Liver (tissue), 9 donors: ENCODE results near the gene SPI1. TPM values are rescaled to one million over a fixed set of nuclear protein-coding genes. Genes with fewer than 3 reads are reported as not detected.
A peak's percentile ranks its signal among the peaks of the same experiment; 100 is the strongest.

Experiments used
- DNase-seq: peaks from one replicate; pipeline ENCODE4 v3.0.0-alpha.2; 2017; ENCODE audit warnings: low spot score
- H3K27ac ChIP-seq, 2 donors: one replicate each; pipeline ENCODE4 v1.7.0; 2013; ENCODE audit warnings: inconsistent platforms in 2 of 2, low read length in 2 of 2, control low read depth in 1 of 2, low read depth in 1 of 2, mild to moderate bottlenecking in 1 of 2
- H3K27me3 ChIP-seq, 4 donors: one replicate each; pipeline versions ENCODE4 v1.6.1 to v1.7.0; 2013; ENCODE audit warnings: low read length in 3 of 4, inconsistent platforms in 1 of 4, mild to moderate bottlenecking in 1 of 4, moderate library complexity in 1 of 4; ENCODE audit not compliant: control insufficient read depth in 4 of 4, insufficient read depth in 4 of 4
- H3K36me3 ChIP-seq, 4 donors: one replicate each; pipeline versions ENCODE4 v1.6.1 to v1.7.0; 2013; ENCODE audit warnings: low read length in 3 of 4, mild to moderate bottlenecking in 3 of 4, low read depth in 1 of 4, moderate library complexity in 1 of 4; ENCODE audit not compliant: control insufficient read depth in 4 of 4, insufficient read depth in 3 of 4
- H3K4me1 ChIP-seq, 4 donors: one replicate each; pipeline versions ENCODE4 v1.6.1 to v1.7.0; 2013; ENCODE audit warnings: low read length in 3 of 4, mild to moderate bottlenecking in 3 of 4, moderate library complexity in 1 of 4; ENCODE audit not compliant: control insufficient read depth in 4 of 4, insufficient read depth in 4 of 4
- H3K4me3 ChIP-seq, 3 donors: one replicate each; pipeline versions ENCODE4 v1.6.1 to v1.7.0; 2013; ENCODE audit warnings: low read length in 3 of 3, control low read depth in 1 of 3, low read depth in 1 of 3, mild to moderate bottlenecking in 1 of 3
- H3K9ac ChIP-seq, 2 donors: one replicate each; pipeline ENCODE4 v1.7.0; 2013; ENCODE audit warnings: low read length in 2 of 2, mild to moderate bottlenecking in 2 of 2, moderate library complexity in 2 of 2, control low read depth in 1 of 2, low read depth in 1 of 2
- H3K9me3 ChIP-seq, 4 donors: one replicate each; pipeline versions ENCODE4 v1.6.1 to v1.7.0; 2013; ENCODE audit warnings: low read length in 3 of 4; ENCODE audit not compliant: control insufficient read depth in 4 of 4
- CTCF ChIP-seq: fragments of 150-350 bp; IDR thresholded peaks from 2 replicates; pipeline ENCODE4 v1.5.1; 2017; ENCODE audit warnings: improper control_type of control experiment, low read depth, low read length; ENCODE audit not compliant: missing input control
- EGR1 ChIP-seq, 2 donors: IDR thresholded peaks; 2 replicates each; pipeline ENCODE4 v1.6.1; 2016 to 2018; ENCODE audit warnings: antibody characterized with exemption in 2 of 2, low read depth in 2 of 2
- FOXA1 ChIP-seq: IDR thresholded peaks from 2 replicates; pipeline ENCODE4 v1.6.1; 2016; ENCODE audit warnings: antibody characterized with exemption
- FOXA2 ChIP-seq: IDR thresholded peaks from 2 replicates; pipeline ENCODE4 v1.6.1; 2016; ENCODE audit warnings: antibody characterized with exemption
- GABPA ChIP-seq, 2 donors: IDR thresholded peaks in 1 of 2; conservative IDR thresholded peaks in 1 of 2; 2 replicates each; pipeline ENCODE4 v1.6.1; 2016; ENCODE audit warnings: antibody characterized with exemption in 2 of 2, mild to moderate bottlenecking in 1 of 2, moderate library complexity in 1 of 2
- HNF4A ChIP-seq, 2 donors: conservative IDR thresholded peaks; 2 replicates each; pipeline ENCODE4 v1.6.1; 2016; ENCODE audit warnings: antibody characterized with exemption in 2 of 2, mild to moderate bottlenecking in 2 of 2
- HNF4G ChIP-seq: IDR thresholded peaks from 2 replicates; pipeline ENCODE4 v1.6.1; 2016; ENCODE audit warnings: antibody characterized with exemption
- JUND ChIP-seq, 2 donors: IDR thresholded peaks; 2 replicates each; pipeline ENCODE4 v1.6.1; 2016; ENCODE audit warnings: antibody characterized with exemption in 2 of 2
- NR2F2 ChIP-seq: IDR thresholded peaks from 2 replicates; pipeline ENCODE4 v1.6.1; 2016; ENCODE audit warnings: antibody characterized with exemption
- RAD21 ChIP-seq, 2 donors: IDR thresholded peaks; 2 replicates each; pipeline ENCODE4 v1.6.1; 2016; ENCODE audit warnings: antibody characterized with exemption in 2 of 2, mild to moderate bottlenecking in 2 of 2
- REST ChIP-seq: IDR thresholded peaks from 2 replicates; pipeline ENCODE4 v1.6.1; 2016; ENCODE audit warnings: antibody characterized with exemption, mild to moderate bottlenecking
- RXRA ChIP-seq, 2 donors: IDR thresholded peaks; 2 replicates each; pipeline ENCODE4 v1.6.1; 2017 to 2018; ENCODE audit warnings: antibody characterized with exemption in 2 of 2, mild to moderate bottlenecking in 1 of 2
- SP1 ChIP-seq: IDR thresholded peaks from 2 replicates; pipeline ENCODE4 v1.6.1; 2018; ENCODE audit warnings: antibody characterized with exemption, mild to moderate bottlenecking
- TAF1 ChIP-seq: conservative IDR thresholded peaks from 2 replicates; pipeline ENCODE4 v1.6.1; 2016; ENCODE audit warnings: antibody characterized with exemption, mild to moderate bottlenecking
- YY1 ChIP-seq: IDR thresholded peaks from 2 replicates; pipeline ENCODE4 v1.6.1; 2016; ENCODE audit warnings: antibody characterized with exemption, mild to moderate bottlenecking
- ZBTB33 ChIP-seq: IDR thresholded peaks from 2 replicates; pipeline ENCODE4 v1.6.1; 2016; ENCODE audit warnings: antibody characterized with exemption
- WGBS: extraction: QIAGEN DNeasy Blood & Tissue Kit; methylation state at CpG from one replicate; pipeline ENCODE4 v1.1.7; 2013; 5-methylcytosine and 5-hydroxymethylcytosine counted together
- polyA plus RNA-seq, 2 donors: library from polyadenylated mRNA; stranded (reverse) in 1 of 2; unstranded in 1 of 2; fragments of 200-250 nt in 1 of 2; fragments of >200 nt in 1 of 2; fragmentation: Nextera tagmentation in 1 of 2; extraction: Ambion mirVana in 1 of 2; gene quantifications; one replicate each; pipeline versions ENCODE4 v1.2.1 to v1.2.3, GENCODE V29; 2013 to 2015
- total RNA-seq, 2 donors: library from RNA; depleted of rRNA; stranded (reverse); fragments of >200 nt; gene quantifications; one replicate each; pipeline ENCODE4 v1.2.3, GENCODE V29; 2014
- donor health status: healthy.
- donor health status: healthy.
- donor health status: healthy.
- donor health status: healthy.
- donor health status: healthy.

SPI1 gene
- total and polyA plus RNA-seq, 4 donors = 2.3 to 14.4 (median 13.3) TPM

GRCh38 chr11:47392546-47393162, 14.3 kb upstream of the SPI1 start:
- H3K36me3 ChIP-seq = no peaks in the 10 kb centered on the region
- no peak for TF ChIP-seq RXRA (IDR thresholded peaks at IDR 0.05)
- no peak for TF ChIP-seq NR2F2
- no peak for TF ChIP-seq TAF1
- TF ChIP-seq HNF4G = no peak
- TF ChIP-seq RAD21 (IDR thresholded peaks at IDR 0.05) = no peak
- TF ChIP-seq FOXA1 = no peak
- TF ChIP-seq SP1 = no peak
- no peak for TF ChIP-seq REST
- no peak for TF ChIP-seq HNF4A (conservative IDR thresholded peaks at IDR 0.05)
- TF ChIP-seq YY1 = no peak
- no peak overlapping the region for H3K9ac ChIP-seq
- DNase-seq = no peak
- H3K27me3 ChIP-seq = no peaks in the 10 kb centered on the region
- H3K4me3 ChIP-seq = no peak overlapping the region
- no peaks in the 10 kb centered on the region for H3K9me3 ChIP-seq
- WGBS = 86% methylated on average over 14 of the region's 14 CpGs
- peak overlapping the region; percentile 55 to 87 for H3K27ac ChIP-seq
- H3K4me1 ChIP-seq = peaks cover 0 to 9% (median 0%) of the 10 kb centered on the region in 4 donors

- Histone ChIP-seq H3K4me1 (peaks cover 0 to 9% (median 0%) of the 10 kb centered on the region in 4 donors), H3K9ac (no peak overlapping the region), H3K27me3 (no peaks in the 10 kb centered on the region), H3K9me3 (no peaks in the 10 kb centered on the region), H3K27ac (peak overlapping the region; percentile 74 to 87), H3K4me3 (no peak overlapping the region), H3K36me3 (no peaks in the 10 kb centered on the region)
- no peak for DNase-seq
- WGBS = 94% methylated on average over 16 of the region's 16 CpGs
- TF ChIP-seq GABPA (IDR thresholded peaks at IDR 0.05 in 1 of 2, conservative IDR thresholded peaks at IDR 0.05 in 1 of 2) (no peak), HNF4A (conservative IDR thresholded peaks at IDR 0.05) (no peak), SP1 (no peak), CTCF (no peak), NR2F2 (no peak), FOXA1 (no peak), ZBTB33 (no peak), EGR1 (IDR thresholded peaks at IDR 0.05; ENCODE audit: low read depth in 2 of 2) (no peak), REST (no peak), RXRA (IDR thresholded peaks at IDR 0.05) (no peak), FOXA2 (no peak), JUND (IDR thresholded peaks at IDR 0.05) (no peak)
Measured at GRCh38 chr11:47391711-47392432, 13.5 kb upstream of the SPI1 start.
